GM10248 (cell line): ENCODE data around the gene RAMP3.

Experiments
- CTCF ChIA-PET: fragments of 300-600 bp; sonication (Branson Sonifier 250); formaldehyde crosslinking; extraction: SDS; loops from one replicate; lab custom pipeline; 2021; ENCODE audit warnings: antibody characterized with exemption; lab: Yijun Ruan, JAX
- POLR2A ChIA-PET: fragments of 350-650 bp; sonication (Branson Sonifier 250); formaldehyde crosslinking; extraction: SDS; loops from one replicate; lab custom pipeline; 2020; ENCODE audit warnings: antibody characterized with exemption; lab: Yijun Ruan, JAX
- DNase-seq: peaks from one replicate; pipeline ENCODE4 v3.0.0; 2012; ENCODE audit errors: extremely low spot score
- TF ChIP-seq, protein P1 (sequence below): IDR thresholded peaks from 2 replicates; pipeline ENCODE4 v1.5.1; 2012; ENCODE audit warnings: mild to moderate bottlenecking, low read depth; ENCODE audit errors: extremely low read depth, missing control alignments, control extremely low read depth

The RAMP3 gene

DNA sequence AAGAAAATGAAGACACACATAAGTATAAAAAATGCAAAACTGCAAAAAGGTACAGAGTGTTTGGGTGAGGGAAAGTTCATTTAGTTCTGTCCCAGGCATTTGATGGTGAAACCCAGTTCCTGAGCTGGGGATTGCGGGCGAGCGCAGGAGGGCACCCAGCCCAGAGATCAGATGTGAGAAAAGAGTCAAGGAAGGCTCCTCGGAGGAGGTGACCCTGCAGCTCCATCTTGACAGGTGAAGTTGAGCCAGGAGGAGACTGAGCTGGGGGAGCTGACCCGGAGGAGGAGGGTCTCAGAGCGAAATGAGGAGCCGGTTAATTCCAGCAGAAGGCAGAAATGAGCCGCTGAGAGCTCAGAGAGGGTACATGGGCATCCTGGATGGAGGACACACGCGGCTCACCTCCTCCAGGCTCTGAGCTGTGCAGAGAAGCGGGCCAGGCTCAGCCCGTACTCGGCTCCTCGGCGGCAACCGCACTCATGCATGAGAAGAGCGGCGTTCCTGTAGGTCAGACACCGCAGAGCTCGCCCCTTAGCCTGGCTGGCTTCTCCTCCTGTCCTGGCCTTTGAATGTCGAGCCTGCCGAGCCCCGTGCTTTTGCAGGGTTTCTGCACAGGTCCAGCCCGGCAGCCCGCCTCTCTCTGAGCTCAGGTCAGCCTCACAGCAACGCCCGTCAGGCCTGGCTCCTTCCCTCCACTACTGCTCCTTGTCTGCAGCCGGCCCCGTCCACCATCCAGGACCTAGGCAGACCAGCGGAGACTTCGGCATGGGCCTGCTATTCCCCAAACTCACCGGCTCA is 9.5 kb upstream of the RAMP3 start:
- DNase-seq, result no peak
- TF ChIP-seq, protein P1, sequence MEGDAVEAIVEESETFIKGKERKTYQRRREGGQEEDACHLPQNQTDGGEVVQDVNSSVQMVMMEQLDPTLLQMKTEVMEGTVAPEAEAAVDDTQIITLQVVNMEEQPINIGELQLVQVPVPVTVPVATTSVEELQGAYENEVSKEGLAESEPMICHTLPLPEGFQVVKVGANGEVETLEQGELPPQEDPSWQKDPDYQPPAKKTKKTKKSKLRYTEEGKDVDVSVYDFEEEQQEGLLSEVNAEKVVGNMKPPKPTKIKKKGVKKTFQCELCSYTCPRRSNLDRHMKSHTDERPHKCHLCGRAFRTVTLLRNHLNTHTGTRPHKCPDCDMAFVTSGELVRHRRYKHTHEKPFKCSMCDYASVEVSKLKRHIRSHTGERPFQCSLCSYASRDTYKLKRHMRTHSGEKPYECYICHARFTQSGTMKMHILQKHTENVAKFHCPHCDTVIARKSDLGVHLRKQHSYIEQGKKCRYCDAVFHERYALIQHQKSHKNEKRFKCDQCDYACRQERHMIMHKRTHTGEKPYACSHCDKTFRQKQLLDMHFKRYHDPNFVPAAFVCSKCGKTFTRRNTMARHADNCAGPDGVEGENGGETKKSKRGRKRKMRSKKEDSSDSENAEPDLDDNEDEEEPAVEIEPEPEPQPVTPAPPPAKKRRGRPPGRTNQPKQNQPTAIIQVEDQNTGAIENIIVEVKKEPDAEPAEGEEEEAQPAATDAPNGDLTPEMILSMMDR, result no peak
- POLR2A ChIA-PET, result no interaction called here
- CTCF ChIA-PET, result interaction anchor here (4.4 to 8.0 kb wide), 2 partner anchors 12 to 112 kb away, joined by 24 to 45 read pairs; no protein-coding TSS in a partner anchor

DNA sequence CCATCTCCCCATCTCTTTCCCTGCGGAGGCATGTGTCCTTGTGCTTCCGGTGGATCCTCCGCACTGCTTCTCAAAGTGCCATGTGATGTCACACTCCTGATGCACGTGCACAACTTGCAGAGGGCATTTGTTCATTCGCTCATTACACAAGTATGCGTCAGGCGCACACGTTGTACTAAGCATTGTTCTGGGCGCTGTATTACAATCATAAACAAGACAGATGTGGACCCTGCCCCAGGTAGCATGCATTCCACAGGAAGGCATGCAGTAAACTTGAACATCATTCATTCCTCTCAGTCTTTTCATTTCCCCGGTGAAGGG is 9.0 kb upstream of the RAMP3 start:
- POLR2A ChIA-PET, result no interaction called here
- TF ChIP-seq, protein P1, result no peak
- CTCF ChIA-PET, result interaction anchor here (4.4 to 8.0 kb wide), 2 partner anchors 12 to 111 kb away, joined by 24 to 45 read pairs; no protein-coding TSS in a partner anchor
- DNase-seq, result no peak

DNA sequence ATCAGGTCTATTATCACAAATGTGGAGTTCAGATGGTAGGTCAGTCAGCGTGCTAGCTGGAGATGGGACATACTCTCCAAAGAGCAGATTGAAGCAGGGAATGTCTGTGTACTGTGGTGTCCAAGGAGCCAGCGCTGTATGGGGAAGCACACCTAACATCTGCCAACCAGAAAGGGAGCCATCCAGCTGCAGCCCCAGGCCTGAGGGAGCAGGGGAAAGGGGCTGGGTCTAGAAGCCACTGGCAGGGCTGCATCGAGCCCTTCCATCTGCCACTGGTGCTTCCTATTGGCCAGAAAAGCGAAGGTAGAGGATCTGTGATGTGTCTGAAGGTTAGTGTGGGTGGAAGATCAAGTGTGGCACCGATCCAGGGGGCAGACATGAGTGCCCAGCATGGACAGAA is 8.0 kb upstream of the RAMP3 start:
- POLR2A ChIA-PET, result no interaction called here
- no peak for DNase-seq
- TF ChIP-seq, protein P1, result no peak
- CTCF ChIA-PET, result interaction anchor here (4.4 to 8.0 kb wide), 2 partner anchors 13 to 110 kb away, joined by 24 to 45 read pairs; no protein-coding TSS in a partner anchor

GRCh38 chr7:45150199-45150598 is 7.4 kb upstream of the RAMP3 start:
- no peak for DNase-seq
- ChIA-PET CTCF (interaction anchor here (4.4 to 8.0 kb wide), 2 partner anchors 14 to 110 kb away, joined by 24 to 45 read pairs; no protein-coding TSS in a partner anchor), POLR2A (no interaction called here)
- TF ChIP-seq, protein P1, result no peak

DNA sequence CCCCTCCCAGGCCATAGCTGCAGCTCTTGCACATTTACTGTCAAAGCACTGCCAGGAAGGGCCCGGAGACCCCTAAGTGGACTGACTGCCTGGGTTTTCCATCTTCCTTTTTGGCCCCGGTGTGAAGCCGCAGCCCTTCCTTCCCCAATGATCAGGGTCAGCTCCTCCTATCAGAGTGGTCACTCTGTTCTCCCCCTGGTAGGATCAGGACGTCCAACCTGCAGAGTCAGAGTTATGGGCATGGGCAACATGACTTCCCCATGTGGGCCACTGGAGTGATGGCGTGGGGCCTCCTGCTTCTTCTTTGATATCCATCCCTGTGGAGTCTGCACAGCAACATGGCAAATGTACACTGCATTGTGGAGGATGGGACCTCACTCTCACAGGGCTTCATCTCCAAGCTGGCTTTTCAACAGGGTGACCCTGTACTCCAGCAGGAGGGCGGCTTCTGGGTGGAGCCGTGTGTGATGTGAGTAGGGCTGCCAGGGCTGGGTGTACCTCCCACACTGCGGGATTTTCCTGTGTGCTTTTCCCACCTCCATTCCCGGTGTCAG is 6.4 kb upstream of the RAMP3 start:
- ChIA-PET POLR2A (no interaction called here), CTCF (interaction anchor here (1.2 to 8.0 kb wide), 4 partner anchors 15 to 109 kb away, joined by 4 to 64 read pairs (median 34); no protein-coding TSS in a partner anchor)
- no peak for DNase-seq
- TF ChIP-seq, protein P1, result no peak

DNA sequence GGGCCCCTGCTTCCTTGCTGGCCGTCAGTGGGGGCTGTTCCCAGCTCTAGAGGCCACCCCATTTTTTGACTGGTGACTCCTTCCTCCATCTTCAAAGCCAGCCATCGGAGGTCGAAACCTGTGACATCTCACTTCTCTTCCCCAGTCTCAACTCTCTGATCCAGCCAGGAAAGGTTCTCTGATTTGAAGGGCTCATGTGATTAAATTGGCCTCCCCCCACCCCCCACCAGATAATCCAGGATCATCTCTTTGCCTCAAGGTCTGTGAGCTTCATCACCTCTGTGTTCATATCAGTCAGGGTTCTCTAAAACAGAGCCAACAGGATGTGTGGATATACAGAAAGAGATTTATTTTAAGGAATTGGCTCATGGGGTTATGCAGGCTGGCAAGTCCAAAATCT is 5.6 kb upstream of the RAMP3 start:
- DNase-seq, result no peak
- ChIA-PET POLR2A (no interaction called here), CTCF (interaction anchor here (1.2 to 8.0 kb wide), 3 partner anchors 16 to 108 kb away, joined by 4 to 64 read pairs (median 45); no protein-coding TSS in a partner anchor)
- TF ChIP-seq, protein P1, result no peak
